Mesenchymal stem cell (in vitro differentiated cells and primary cell): ENCODE results near the gene RXFP2.

Source experiments
- DNase-seq: peaks from one replicate; pipeline ENCODE4 v3.0.0-alpha.2; 2013
- H2AFZ ChIP-seq: one replicate; pipeline ENCODE4 v1.6.1; 2013; ENCODE audit warnings: low read depth, mild to moderate bottlenecking, control low read depth, inconsistent platforms, low read length, moderate library complexity
- H2AK5ac ChIP-seq: 2 replicates; pipeline ENCODE4 v1.6.1; 2013; ENCODE audit warnings: low read length, moderate library complexity, mild to moderate bottlenecking, inconsistent platforms; ENCODE audit not compliant: severe bottlenecking
- H2BK120ac ChIP-seq: one replicate; pipeline ENCODE4 v1.6.1; 2013; ENCODE audit warnings: low read depth, mild to moderate bottlenecking, inconsistent platforms, low read length, moderate library complexity
- H2BK12ac ChIP-seq, 2 experiments: one replicate each; pipeline ENCODE4 v1.6.1; 2013; ENCODE audit warnings: inconsistent platforms in 2 of 2, low read length in 2 of 2, mild to moderate bottlenecking in 2 of 2, moderate library complexity in 2 of 2, control low read depth in 1 of 2
- H2BK15ac ChIP-seq: one replicate; pipeline ENCODE4 v1.6.1; 2013; ENCODE audit warnings: mild to moderate bottlenecking, low read depth, inconsistent platforms; ENCODE audit not compliant: poor library complexity, severe bottlenecking
- H2BK5ac ChIP-seq: 2 replicates; pipeline ENCODE4 v1.6.1; 2013; ENCODE audit warnings: low read depth, mild to moderate bottlenecking, low read length, control low read depth, inconsistent platforms; ENCODE audit not compliant: poor library complexity, severe bottlenecking
- H3K14ac ChIP-seq, 2 experiments: one replicate each; pipeline ENCODE4 v1.6.1; 2013; ENCODE audit warnings: inconsistent platforms in 2 of 2, low read length in 2 of 2, control low read depth in 1 of 2, mild to moderate bottlenecking in 1 of 2, moderate library complexity in 1 of 2
- H3K18ac ChIP-seq, 2 experiments: one replicate each; pipeline ENCODE4 v1.6.1; 2013; ENCODE audit warnings: inconsistent platforms in 2 of 2, low read length in 2 of 2, control low read depth in 1 of 2, low read depth in 1 of 2, mild to moderate bottlenecking in 1 of 2
- H3K23ac ChIP-seq, 2 experiments: one replicate each; pipeline ENCODE4 v1.6.1; 2013; ENCODE audit warnings: inconsistent platforms in 2 of 2, low read length in 2 of 2, mild to moderate bottlenecking in 2 of 2, moderate library complexity in 2 of 2, control low read depth in 1 of 2
- H3K27ac ChIP-seq: 2 replicates; pipeline ENCODE4 v1.5.1; 2013; ENCODE audit warnings: mild to moderate bottlenecking, moderate library complexity, low read length, control low read depth, inconsistent platforms; ENCODE audit not compliant: poor library complexity, severe bottlenecking
- H3K27me3 ChIP-seq, 2 experiments: 2 replicates each; pipeline versions ENCODE4 v1.6.1 to v1.7.0; 2013; ENCODE audit warnings: low read length in 2 of 2, mild to moderate bottlenecking in 2 of 2, moderate library complexity in 2 of 2, control low read depth in 1 of 2, inconsistent platforms in 1 of 2; ENCODE audit not compliant: control insufficient read depth in 1 of 2, insufficient read depth in 1 of 2
- H3K36me3 ChIP-seq, 2 experiments: 2 replicates each; pipeline versions ENCODE4 v1.6.1 to v1.7.0; 2013; ENCODE audit warnings: low read length in 2 of 2, control low read depth in 1 of 2, inconsistent platforms in 1 of 2, low read depth in 1 of 2, mild to moderate bottlenecking in 1 of 2; ENCODE audit not compliant: insufficient read depth in 2 of 2, control insufficient read depth in 1 of 2
- H3K4ac ChIP-seq, 2 experiments: one replicate each; pipeline ENCODE4 v1.6.1; 2013; ENCODE audit warnings: inconsistent platforms in 2 of 2, low read length in 2 of 2, mild to moderate bottlenecking in 2 of 2, moderate library complexity in 2 of 2, control low read depth in 1 of 2, low read depth in 1 of 2
- H3K4me1 ChIP-seq: 2 replicates; pipeline ENCODE4 v1.6.1; 2013; ENCODE audit warnings: low read depth, low read length, control low read depth; ENCODE audit not compliant: control insufficient read depth, insufficient read depth
- H3K4me2 ChIP-seq: 2 replicates; pipeline ENCODE4 v1.6.1; 2013; ENCODE audit warnings: low read length, mild to moderate bottlenecking, inconsistent platforms; ENCODE audit not compliant: poor library complexity, severe bottlenecking
- H3K4me3 ChIP-seq, 2 experiments: 2 replicates each; pipeline versions ENCODE4 v1.5.1 to v1.7.0; 2013; ENCODE audit warnings: low read length in 2 of 2, mild to moderate bottlenecking in 2 of 2, control low read depth in 1 of 2, low read depth in 1 of 2; ENCODE audit not compliant: insufficient read depth in 1 of 2
- H3K79me1 ChIP-seq: replicated peaks from 2 replicates; pipeline ENCODE4 v1.6.1; 2013; ENCODE audit warnings: mild to moderate bottlenecking, control low read depth, low read length, inconsistent platforms; ENCODE audit not compliant: poor library complexity, severe bottlenecking
- H3K9ac ChIP-seq: 2 replicates; pipeline ENCODE4 v1.7.0; 2013; ENCODE audit warnings: mild to moderate bottlenecking, low read length, moderate library complexity
- H3K9me3 ChIP-seq: 2 replicates; pipeline ENCODE4 v1.7.0; 2013; ENCODE audit warnings: mild to moderate bottlenecking, low read length; ENCODE audit not compliant: control insufficient read depth
- H4K8ac ChIP-seq: one replicate; pipeline ENCODE4 v1.6.1; 2013; ENCODE audit warnings: inconsistent platforms, mild to moderate bottlenecking, low read length, moderate library complexity
- H4K91ac ChIP-seq: one replicate; pipeline ENCODE4 v1.6.1; 2013; ENCODE audit warnings: mild to moderate bottlenecking, low read length, inconsistent platforms
- WGBS: methylation state at CpG from one replicate; pipeline ENCODE4 v1.1.7; 2013; ENCODE audit warnings: mixed read lengths; 5-methylcytosine and 5-hydroxymethylcytosine counted together

RXFP2 gene

GRCh38 chr13:31706105-31706504 is 33.2 kb upstream of the RXFP2 start:
- no peak overlapping the region for H3K18ac ChIP-seq
- 67% methylated on average over 1 of the region's 1 CpG for WGBS
- no peak for DNase-seq
- H3K27me3 ChIP-seq = peaks cover 0 to 9% of the 10 kb centered on the region in 2 experiments
- no peaks in the 10 kb centered on the region for H3K4me1 ChIP-seq
- H3K14ac ChIP-seq = no peak overlapping the region
- H2AFZ ChIP-seq = no peak overlapping the region
- H3K79me1 ChIP-seq = no peaks in the 10 kb centered on the region
- no peak overlapping the region for H3K4me2 ChIP-seq
- H2BK15ac ChIP-seq = no peak overlapping the region
- no peak overlapping the region for H2BK120ac ChIP-seq
- H4K8ac ChIP-seq = no peak overlapping the region
- H3K4me3 ChIP-seq = no peak overlapping the region
- H2AK5ac ChIP-seq = no peak overlapping the region
- H3K9me3 ChIP-seq = no peaks in the 10 kb centered on the region
- H2BK12ac ChIP-seq = no peak overlapping the region
- no peak overlapping the region for H3K27ac ChIP-seq
- H3K9ac ChIP-seq = no peak overlapping the region
- H2BK5ac ChIP-seq = no peak overlapping the region
- H3K4ac ChIP-seq = no peak overlapping the region
- H3K23ac ChIP-seq = no peak overlapping the region
- H4K91ac ChIP-seq = no peak overlapping the region
- H3K36me3 ChIP-seq = no peaks in the 10 kb centered on the region

GRCh38 chr13:31717583-31717982 is 21.7 kb upstream of the RXFP2 start:
- Histone ChIP-seq H2AFZ (no peak overlapping the region), H2BK12ac (no peak overlapping the region), H2AK5ac (no peak overlapping the region), H2BK5ac (no peak overlapping the region), H3K18ac (no peak overlapping the region), H3K4me2 (no peak overlapping the region), H4K91ac (no peak overlapping the region), H3K4me1 (no peaks in the 10 kb centered on the region), H3K27me3 (peaks cover 0 to 4% of the 10 kb centered on the region in 2 experiments), H3K23ac (no peak overlapping the region), H3K9me3 (no peaks in the 10 kb centered on the region), H3K27ac (no peak overlapping the region), H3K79me1 (no peaks in the 10 kb centered on the region), H4K8ac (no peak overlapping the region), H3K14ac (no peak overlapping the region), H2BK15ac (no peak overlapping the region), H3K4me3 (no peak overlapping the region), H3K9ac (no peak overlapping the region), H2BK120ac (no peak overlapping the region), H3K4ac (no peak overlapping the region), H3K36me3 (no peaks in the 10 kb centered on the region)
- no peak for DNase-seq

DNA sequence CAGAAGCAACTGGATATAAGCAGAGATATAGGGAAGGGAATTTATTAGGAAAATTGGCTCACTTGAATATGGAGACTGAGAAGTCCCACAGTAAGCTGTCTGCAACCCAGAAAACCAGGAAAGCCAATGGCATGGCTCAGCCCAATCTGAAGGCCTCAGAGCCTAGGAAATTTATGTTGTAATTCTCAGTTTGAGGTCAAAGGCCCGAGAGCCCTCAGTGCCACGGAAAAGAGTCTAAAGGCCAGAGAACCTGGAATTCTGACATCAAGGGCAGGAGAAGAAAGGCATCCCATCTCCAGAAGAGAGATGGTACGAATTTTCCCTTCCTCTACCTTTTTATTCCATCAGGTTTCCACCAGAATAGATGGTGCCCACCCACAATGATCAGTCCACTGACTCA is 20.1 kb upstream of the RXFP2 start:
- no peak overlapping the region for H4K91ac ChIP-seq
- no peak for DNase-seq
- H2AFZ ChIP-seq = no peak overlapping the region
- H2BK120ac ChIP-seq = no peak overlapping the region
- no peak overlapping the region for H3K4me3 ChIP-seq
- H3K23ac ChIP-seq = no peak overlapping the region
- no peaks in the 10 kb centered on the region for H3K9me3 ChIP-seq
- H2BK12ac ChIP-seq = no peak overlapping the region
- no peak overlapping the region for H2AK5ac ChIP-seq
- H3K14ac ChIP-seq = no peak overlapping the region
- H2BK15ac ChIP-seq = no peak overlapping the region
- no peak overlapping the region for H3K4me2 ChIP-seq
- H3K4me1 ChIP-seq = no peaks in the 10 kb centered on the region
- no peaks in the 10 kb centered on the region for H3K36me3 ChIP-seq
- no peak overlapping the region for H3K4ac ChIP-seq
- peaks cover 0 to 4% of the 10 kb centered on the region in 2 experiments for H3K27me3 ChIP-seq
- no peaks in the 10 kb centered on the region for H3K79me1 ChIP-seq
- no peak overlapping the region for H3K9ac ChIP-seq
- H3K27ac ChIP-seq = no peak overlapping the region
- no peak overlapping the region for H4K8ac ChIP-seq
- 71% methylated on average over 3 of the region's 3 CpGs for WGBS
- no peak overlapping the region for H3K18ac ChIP-seq
- no peak overlapping the region for H2BK5ac ChIP-seq

DNA sequence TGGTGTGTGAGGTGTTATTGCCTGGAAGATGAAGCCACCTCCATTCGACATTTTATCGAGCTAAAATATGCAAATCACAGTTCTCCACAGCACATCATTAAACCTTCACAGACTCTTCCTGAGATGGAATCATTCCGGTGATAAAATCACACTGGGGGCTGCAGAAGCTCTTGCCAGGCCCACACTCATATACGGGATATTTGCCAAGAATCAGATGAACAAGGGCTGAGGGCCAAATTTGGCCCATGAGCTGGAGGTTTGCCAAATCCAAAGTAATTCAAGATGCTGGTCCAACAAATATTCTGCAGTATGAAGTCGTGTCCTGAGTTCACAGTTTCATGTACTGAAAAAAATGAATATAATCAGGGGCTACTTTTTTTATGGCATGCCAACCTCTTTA is 16.7 kb upstream of the RXFP2 start:
- Histone ChIP-seq H3K14ac (no peak overlapping the region), H3K4me2 (no peak overlapping the region), H2AK5ac (no peak overlapping the region), H3K79me1 (no peaks in the 10 kb centered on the region), H3K18ac (no peak overlapping the region), H3K23ac (no peak overlapping the region), H2BK5ac (no peak overlapping the region), H3K4me1 (no peaks in the 10 kb centered on the region), H3K27me3 (no peaks in the 10 kb centered on the region), H3K4me3 (peak overlapping the region in 1 of 2 experiments; percentile 48), H2BK120ac (no peak overlapping the region), H2BK12ac (no peak overlapping the region), H3K9ac (peak overlapping the region; percentile 10), H4K8ac (no peak overlapping the region), H2BK15ac (no peak overlapping the region), H3K9me3 (no peaks in the 10 kb centered on the region), H3K27ac (no peak overlapping the region), H4K91ac (no peak overlapping the region), H3K4ac (no peak overlapping the region), H2AFZ (no peak overlapping the region), H3K36me3 (no peaks in the 10 kb centered on the region)
- DNase-seq = no peak
- 95% methylated on average over 3 of the region's 5 CpGs for WGBS
